HEK293T (cell line): ENCODE results near the gene CCDC149.

ENCODE experiments used
- CTCF ChIA-PET: fragments of 350-600 bp; formaldehyde crosslinking; extraction: SDS; loops from one replicate; lab custom pipeline; 2021; ENCODE audit warnings: antibody characterized with exemption, inconsistent platforms; lab: Yijun Ruan, JAX
- POLR2A ChIA-PET: fragments of 350-600 bp; formaldehyde crosslinking; extraction: SDS; loops from one replicate; lab custom pipeline; 2020; ENCODE audit warnings: antibody characterized with exemption, inconsistent platforms; lab: Yijun Ruan, JAX
- DNase-seq: peaks from one replicate; pipeline ENCODE4 v3.0.0; 2012; ENCODE audit warnings: mixed read lengths; ENCODE audit errors: extremely low spot score
- ARNT ChIP-seq: fragments of 450-650 bp; IDR thresholded peaks from 2 replicates; pipeline ENCODE4 v1.6.1; 2017; ENCODE audit warnings: mild to moderate bottlenecking
- BHLHE40 ChIP-seq: fragments of 450-650 bp; IDR thresholded peaks from 2 replicates; pipeline ENCODE4 v1.6.1; 2016; ENCODE audit warnings: mild to moderate bottlenecking, moderate library complexity, borderline replicate concordance
- CTBP1 ChIP-seq: fragments of 450-650 bp; IDR thresholded peaks from 2 replicates; pipeline ENCODE4 v1.6.1; 2016; ENCODE audit warnings: borderline replicate concordance
- ELF4 ChIP-seq: fragments of 450-650 bp; IDR thresholded peaks from 2 replicates; pipeline ENCODE4 v1.6.1; 2017; ENCODE audit warnings: antibody characterized with exemption
- FOXA1 ChIP-seq: fragments of 450-650 bp; IDR thresholded peaks from 2 replicates; pipeline ENCODE4 v1.6.1; 2016; ENCODE audit warnings: mild to moderate bottlenecking
- FOXK2 ChIP-seq: fragments of 450-650 bp; IDR thresholded peaks from 2 replicates; pipeline ENCODE4 v1.6.1; 2016; ENCODE audit warnings: mild to moderate bottlenecking
- FOXM1 ChIP-seq: fragments of 450-650 bp; IDR thresholded peaks from 2 replicates; pipeline ENCODE4 v1.6.1; 2017; ENCODE audit warnings: mild to moderate bottlenecking, borderline replicate concordance
- HDGF ChIP-seq: fragments of 450-650 bp; IDR thresholded peaks from 2 replicates; pipeline ENCODE4 v1.6.1; 2017; ENCODE audit warnings: antibody characterized with exemption, borderline replicate concordance
- L3MBTL2 ChIP-seq: fragments of 450-650 bp; conservative IDR thresholded peaks from 2 replicates; pipeline ENCODE4 v1.6.1; 2016; ENCODE audit warnings: mild to moderate bottlenecking
- LEF1 ChIP-seq: fragments of 450-650 bp; IDR thresholded peaks from 2 replicates; pipeline ENCODE4 v1.6.1; 2017; ENCODE audit warnings: mild to moderate bottlenecking, borderline replicate concordance
- NFRKB ChIP-seq: fragments of 450-650 bp; IDR thresholded peaks from 2 replicates; pipeline ENCODE4 v1.6.1; 2016; ENCODE audit warnings: mild to moderate bottlenecking, moderate library complexity
- PKNOX1 ChIP-seq: fragments of 450-650 bp; IDR thresholded peaks from 2 replicates; pipeline ENCODE4 v1.6.1; 2016
- SP1 ChIP-seq: fragments of 450-650 bp; IDR thresholded peaks from 2 replicates; pipeline ENCODE4 v1.6.1; 2017
- SUZ12 ChIP-seq: fragments of 450-650 bp; IDR thresholded peaks from 2 replicates; pipeline ENCODE4 v1.6.1; 2016; ENCODE audit warnings: mild to moderate bottlenecking
- TARDBP ChIP-seq: fragments of 450-650 bp; IDR thresholded peaks from 2 replicates; pipeline ENCODE4 v1.6.1; 2016
- ZNF384 ChIP-seq: fragments of 450-650 bp; IDR thresholded peaks from 2 replicates; pipeline ENCODE4 v1.6.1; 2016

Gene CCDC149

GRCh38 chr4:24858550-24858949 is 54.3 kb downstream of the CCDC149 start:
- ChIA-PET POLR2A (interaction anchor here (0.6 kb wide), 1 partner anchor 1124 kb away, joined by 3 read pairs; no protein-coding TSS in a partner anchor), CTCF (no interaction called here)
- no peak for DNase-seq
- TF ChIP-seq SUZ12 (no peak), TARDBP (no peak), CTBP1 (no peak), FOXK2 (no peak), ELF4 (no peak), ARNT (no peak), FOXM1 (no peak), SP1 (no peak), LEF1 (no peak)

GRCh38 chr4:24858026-24858425 is 54.8 kb downstream of the CCDC149 start:
- ChIA-PET POLR2A (interaction anchor here (0.6 kb wide), 1 partner anchor 1123 kb away, joined by 3 read pairs; no protein-coding TSS in a partner anchor), CTCF (no interaction called here)
- no peak for TF ChIP-seq LEF1
- no peak for DNase-seq

- CTCF ChIA-PET: interaction anchor here (0.5 kb wide), 1 partner anchor 1676 kb away, joined by 3 read pairs; no protein-coding TSS in a partner anchor
- TF ChIP-seq CTBP1 (no peak), FOXA1 (no peak), BHLHE40 (no peak)
- DNase-seq: no peak
- POLR2A ChIA-PET: no interaction called here
Observed at GRCh38 chr4:24856586-24856985, 56.3 kb downstream of the CCDC149 start.

GRCh38 chr4:24855741-24856140 is 57.1 kb downstream of the CCDC149 start:
- TF ChIP-seq L3MBTL2: no peak
- TF ChIP-seq ELF4: no peak
- TF ChIP-seq LEF1: no peak
- TF ChIP-seq PKNOX1: no peak
- no peak for TF ChIP-seq TARDBP
- TF ChIP-seq HDGF: no peak
- no peak for TF ChIP-seq CTBP1
- no peak for TF ChIP-seq BHLHE40
- TF ChIP-seq ARNT: no peak
- no peak for TF ChIP-seq FOXA1
- TF ChIP-seq ZNF384: no peak
- TF ChIP-seq SUZ12: no peak
- no peak for TF ChIP-seq SP1
- TF ChIP-seq FOXK2: no peak
- no peak for TF ChIP-seq NFRKB
- TF ChIP-seq FOXM1: no peak
- no peak for DNase-seq
- POLR2A ChIA-PET: no interaction called here
- CTCF ChIA-PET: interaction anchor here (0.5 kb wide), 1 partner anchor 1675 kb away, joined by 3 read pairs; no protein-coding TSS in a partner anchor

GRCh38 chr4:24853142-24853541 is 59.7 kb downstream of the CCDC149 start:
- CTCF ChIA-PET: no interaction called here
- TF ChIP-seq ZNF384: no peak
- TF ChIP-seq FOXA1: no peak
- no peak for TF ChIP-seq ARNT
- no peak for TF ChIP-seq FOXM1
- TF ChIP-seq FOXK2: no peak
- TF ChIP-seq L3MBTL2: no peak
- no peak for TF ChIP-seq CTBP1
- DNase-seq: no peak
- POLR2A ChIA-PET: no interaction called here

DNA sequence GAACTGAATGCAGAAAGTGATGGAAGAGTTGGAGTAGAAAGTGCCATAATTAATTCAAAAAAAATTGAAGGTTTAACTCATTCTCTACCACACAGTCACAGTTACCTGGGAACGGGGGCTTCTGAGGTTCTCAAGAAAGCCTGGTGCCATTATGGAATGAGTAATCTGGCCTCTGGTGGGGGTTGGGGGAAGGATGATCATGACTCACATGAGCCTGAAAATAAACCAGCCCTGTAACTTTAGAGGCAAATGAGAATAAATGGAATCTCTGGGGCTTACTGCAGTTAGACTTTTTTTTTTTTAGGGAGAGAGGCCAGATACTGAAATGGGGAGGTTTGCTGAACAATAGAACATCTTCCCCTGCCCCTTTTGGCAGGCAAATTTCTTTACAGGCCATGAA is 62.2 kb downstream of the CCDC149 start:
- ChIA-PET CTCF (no interaction called here), POLR2A (no interaction called here)
- TF ChIP-seq FOXM1: no peak
- TF ChIP-seq SP1: no peak
- no peak for TF ChIP-seq HDGF
- no peak for TF ChIP-seq ARNT
- no peak for TF ChIP-seq L3MBTL2
- no peak for TF ChIP-seq PKNOX1
- no peak for TF ChIP-seq BHLHE40
- no peak for TF ChIP-seq CTBP1
- TF ChIP-seq FOXK2: no peak
- no peak for TF ChIP-seq ELF4
- TF ChIP-seq TARDBP: no peak
- TF ChIP-seq LEF1: no peak
- no peak for TF ChIP-seq NFRKB
- TF ChIP-seq FOXA1: no peak
- TF ChIP-seq ZNF384: no peak
- TF ChIP-seq SUZ12: no peak
- DNase-seq: no peak

DNA sequence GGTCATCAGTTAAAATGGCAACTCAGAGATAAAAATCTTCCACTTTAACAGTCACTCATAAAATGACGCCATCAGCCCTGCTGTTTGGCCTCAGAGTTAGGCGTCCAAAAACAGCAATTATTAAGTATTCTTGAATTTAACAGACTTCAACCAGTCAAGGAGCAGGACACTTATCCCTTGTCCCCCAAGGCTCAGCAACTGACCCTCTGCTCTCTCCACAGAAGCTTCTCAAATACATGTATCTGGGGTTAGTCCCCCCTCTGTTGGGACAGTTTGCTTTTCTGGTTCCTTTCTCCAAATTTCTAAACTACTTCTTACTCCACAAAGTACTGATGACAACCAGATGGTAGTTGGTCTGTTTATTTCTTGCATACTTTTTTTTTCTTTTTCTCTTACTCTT is 63.1 kb downstream of the CCDC149 start:
- TF ChIP-seq ARNT (no peak), LEF1 (no peak), FOXM1 (no peak)
- DNase-seq: no peak
- ChIA-PET CTCF (no interaction called here), POLR2A (no interaction called here)

- CTCF ChIA-PET: no interaction called here
- no peak for DNase-seq
- POLR2A ChIA-PET: no interaction called here
- TF ChIP-seq FOXM1: no peak
- no peak for TF ChIP-seq HDGF
- no peak for TF ChIP-seq FOXA1
- no peak for TF ChIP-seq ZNF384
Observed at GRCh38 chr4:24849351-24849750, 63.5 kb downstream of the CCDC149 start.
